Natural killer cell (primary cell): Measurements from ENCODE around the gene CACNG7. TPM values are rescaled to one million over a fixed set of nuclear protein-coding genes. Genes with fewer than 3 reads are reported as not detected.

ENCODE experiments used
- ATAC-seq, 3 donors: fragments of 150-1000 bp in 2 of 3; fragments of 200-7000 bp in 1 of 3; cut with Tn5 transposase; 1 replicate in 1 of 3; 2 replicates in 2 of 3; pipeline ENCODE4 v1.10.0; 2021; ENCODE audit warnings: mild to moderate bottlenecking in 2 of 3, moderate library complexity in 2 of 3
- DNase-seq, 2 donors: peaks; one replicate each; pipeline versions ENCODE4 v3.0.0 to v3.0.0-alpha.2; 2013 to 2021; ENCODE audit warnings: mixed read lengths in 1 of 2
- H3K27ac ChIP-seq: one replicate; pipeline ENCODE4 v1.5.1; 2013; ENCODE audit warnings: mild to moderate bottlenecking, low read length
- H3K27me3 ChIP-seq: one replicate; pipeline ENCODE4 v1.6.1; 2013; ENCODE audit warnings: low read length; ENCODE audit not compliant: control insufficient read depth, insufficient read depth
- H3K36me3 ChIP-seq: one replicate; pipeline ENCODE4 v1.6.1; 2013; ENCODE audit warnings: low read length; ENCODE audit not compliant: control insufficient read depth, insufficient read depth
- H3K4me1 ChIP-seq: one replicate; pipeline ENCODE4 v1.6.1; 2013; ENCODE audit warnings: low read length; ENCODE audit not compliant: control insufficient read depth, insufficient read depth
- H3K4me3 ChIP-seq: one replicate; pipeline ENCODE4 v1.5.1; 2013; ENCODE audit warnings: low read length
- H3K9me3 ChIP-seq: one replicate; pipeline ENCODE4 v1.6.1; 2013; ENCODE audit warnings: low read length; ENCODE audit not compliant: control insufficient read depth, insufficient read depth
- H3K27ac Mint-ChIP-seq, 2 donors: one replicate each; pipeline ENCODE4 v1.8.0; 2022; ENCODE audit warnings: mild to moderate bottlenecking in 2 of 2, mixed read lengths in 2 of 2, moderate library complexity in 1 of 2
- H3K27me3 Mint-ChIP-seq, 2 donors: one replicate each; pipeline ENCODE4 v1.8.0; 2022; ENCODE audit warnings: low read depth in 2 of 2, mixed read lengths in 2 of 2
- H3K36me3 Mint-ChIP-seq: one replicate; pipeline ENCODE4 v1.8.0; 2022; ENCODE audit warnings: mixed read lengths
- H3K4me1 Mint-ChIP-seq, 2 donors: one replicate each; pipeline ENCODE4 v1.8.0; 2022; ENCODE audit warnings: mixed read lengths in 2 of 2
- H3K4me3 Mint-ChIP-seq: one replicate; pipeline ENCODE4 v1.8.0; 2022; ENCODE audit warnings: mild to moderate bottlenecking, moderate library complexity, mixed read lengths
- H3K9me3 Mint-ChIP-seq, 2 donors: one replicate each; pipeline ENCODE4 v1.8.0; 2022; ENCODE audit warnings: mixed read lengths in 2 of 2
- WGBS: methylation state at CpG from one replicate; pipeline ENCODE4 v1.1.7; 2013; ENCODE audit warnings: missing lambda C conversion rate; ENCODE audit not compliant: insufficient coverage; 5-methylcytosine and 5-hydroxymethylcytosine counted together
- intact Hi-C: fragments of 100-400 bp; cut with micrococcal nuclease; formaldehyde crosslinking; loops from one replicate; pipeline ENCODE4 v1.14.2; 2022
- total RNA-seq, 4 donors: library from RNA; stranded (reverse); fragments of 120-200 nt in 1 of 4; gene quantifications; one replicate each; pipeline versions ENCODE4 v1.2.3 to v1.2.4, GENCODE V29; 2013 to 2022
- TF ChIP-seq, protein P1 (sequence below): fragments of 200-600 bp; IDR thresholded peaks from one replicate; pipeline ENCODE4 v1.8.0; 2022; ENCODE audit warnings: antibody characterized with exemption

The CACNG7 gene
- total RNA-seq, 3 donors from 2014 or later (not counting 1 experiment from before 2014, with no cell fraction given): not detected

- intact Hi-C loops: no loop called here
- Mint-ChIP-seq H3K9me3 (peaks cover 0 to 3% of the 10 kb centered on the region in 2 donors), H3K4me1 (peaks cover 0 to 9% of the 10 kb centered on the region in 2 donors), H3K27me3 (peaks cover 41 to 50% of the 10 kb centered on the region in 2 donors), H3K27ac (no peak overlapping the region), H3K36me3 (no peaks in the 10 kb centered on the region), H3K4me3 (no peak overlapping the region)
- Histone ChIP-seq H3K36me3 (no peaks in the 10 kb centered on the region), H3K27me3 (peaks cover 17% of the 10 kb centered on the region), H3K27ac (no peak overlapping the region), H3K9me3 (peaks cover 2% of the 10 kb centered on the region), H3K4me1 (no peaks in the 10 kb centered on the region), H3K4me3 (no peak overlapping the region)
- peak in 2 of 3 donors; percentile 21 to 28 for ATAC-seq
- peak in 1 of 2 donors; percentile 19 for DNase-seq
- TF ChIP-seq, protein P1, sequence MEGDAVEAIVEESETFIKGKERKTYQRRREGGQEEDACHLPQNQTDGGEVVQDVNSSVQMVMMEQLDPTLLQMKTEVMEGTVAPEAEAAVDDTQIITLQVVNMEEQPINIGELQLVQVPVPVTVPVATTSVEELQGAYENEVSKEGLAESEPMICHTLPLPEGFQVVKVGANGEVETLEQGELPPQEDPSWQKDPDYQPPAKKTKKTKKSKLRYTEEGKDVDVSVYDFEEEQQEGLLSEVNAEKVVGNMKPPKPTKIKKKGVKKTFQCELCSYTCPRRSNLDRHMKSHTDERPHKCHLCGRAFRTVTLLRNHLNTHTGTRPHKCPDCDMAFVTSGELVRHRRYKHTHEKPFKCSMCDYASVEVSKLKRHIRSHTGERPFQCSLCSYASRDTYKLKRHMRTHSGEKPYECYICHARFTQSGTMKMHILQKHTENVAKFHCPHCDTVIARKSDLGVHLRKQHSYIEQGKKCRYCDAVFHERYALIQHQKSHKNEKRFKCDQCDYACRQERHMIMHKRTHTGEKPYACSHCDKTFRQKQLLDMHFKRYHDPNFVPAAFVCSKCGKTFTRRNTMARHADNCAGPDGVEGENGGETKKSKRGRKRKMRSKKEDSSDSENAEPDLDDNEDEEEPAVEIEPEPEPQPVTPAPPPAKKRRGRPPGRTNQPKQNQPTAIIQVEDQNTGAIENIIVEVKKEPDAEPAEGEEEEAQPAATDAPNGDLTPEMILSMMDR: no peak
- WGBS: 13% methylated on average over 55 of the region's 55 CpGs
These were observed 33.1 kb downstream of the CACNG7 start for GRCh38 chr19:53942001-53942786.

- Histone ChIP-seq H3K4me1 (no peaks in the 10 kb centered on the region), H3K27me3 (peaks cover 19% of the 10 kb centered on the region), H3K4me3 (no peak overlapping the region), H3K36me3 (no peaks in the 10 kb centered on the region), H3K27ac (no peak overlapping the region), H3K9me3 (peaks cover 2% of the 10 kb centered on the region)
- Mint-ChIP-seq H3K27ac (no peak overlapping the region), H3K27me3 (peaks cover 44% of the 10 kb centered on the region in 2 donors), H3K4me3 (no peak overlapping the region), H3K36me3 (no peaks in the 10 kb centered on the region), H3K9me3 (peaks cover 0 to 3% of the 10 kb centered on the region in 2 donors), H3K4me1 (peaks cover 0 to 9% of the 10 kb centered on the region in 2 donors)
- 77% methylated on average over 4 of the region's 4 CpGs for WGBS
- intact Hi-C loops: no loop called here
- ATAC-seq: no peak
- DNase-seq: no peak
- TF ChIP-seq, protein P1: no peak
These were observed 35.3 kb downstream of the CACNG7 start for GRCh38 chr19:53944416-53944815.

DNA sequence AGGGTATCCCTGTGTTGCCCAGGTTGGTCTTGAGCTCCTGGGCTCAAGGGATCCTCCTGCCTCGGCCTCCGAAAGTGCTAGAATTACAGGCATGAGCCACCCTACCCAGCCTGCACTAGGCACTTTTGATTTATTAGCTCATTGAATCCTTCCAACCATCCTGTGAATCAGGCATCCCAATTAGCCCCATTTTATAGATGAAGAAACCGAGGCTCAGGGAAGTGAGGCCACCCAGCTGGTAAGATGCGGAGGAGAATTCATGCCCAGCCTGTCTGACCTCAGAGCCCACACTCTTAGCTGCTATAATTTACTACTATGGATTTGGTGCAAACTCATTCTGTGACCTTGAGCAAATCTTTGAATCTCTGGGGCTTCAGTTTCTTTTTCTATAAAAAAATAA lies 35.9 kb downstream of the CACNG7 start:
- Mint-ChIP-seq H3K9me3 (peaks cover 0 to 3% of the 10 kb centered on the region in 2 donors), H3K4me3 (no peak overlapping the region), H3K27me3 (peaks cover 39 to 44% of the 10 kb centered on the region in 2 donors), H3K27ac (no peak overlapping the region), H3K36me3 (no peaks in the 10 kb centered on the region), H3K4me1 (peaks cover 0 to 9% of the 10 kb centered on the region in 2 donors)
- H3K9me3 ChIP-seq: peaks cover 2% of the 10 kb centered on the region
- H3K4me3 ChIP-seq: no peak overlapping the region
- H3K36me3 ChIP-seq: no peaks in the 10 kb centered on the region
- WGBS: 90% methylated on average over 4 of the region's 4 CpGs
- intact Hi-C loops: no loop called here
- H3K27ac ChIP-seq: no peak overlapping the region
- peaks cover 19% of the 10 kb centered on the region for H3K27me3 ChIP-seq
- TF ChIP-seq, protein P1: no peak
- H3K4me1 ChIP-seq: no peaks in the 10 kb centered on the region
- ATAC-seq (no peak), DNase-seq (no peak)
